Right cardiac atrium (tissue), 5 donors: Measurements from ENCODE around the gene FAM234A. TPM values are rescaled to one million over a fixed set of nuclear protein-coding genes. Genes with fewer than 3 reads are reported as not detected.
"Not testable (repeated sequence)": the region's sequence is repeated elsewhere in the genome, so short reads cannot be mapped to it uniquely, and the experiment has no call there.

ENCODE experiments used
- ATAC-seq, 2 donors: fragments of 200-7000 bp; cut with Tn5 transposase; one replicate each; pipeline versions ENCODE4 v1.8.0 to v1.9.1; 2020; ENCODE audit warnings: moderate library complexity in 2 of 2, mild to moderate bottlenecking in 1 of 2
- DNase-seq, 3 donors: peaks; one replicate each; pipeline ENCODE4 v3.0.0-alpha.2; 2020
- H3K27ac ChIP-seq: one replicate; pipeline ENCODE4 v1.5.1; 2013; ENCODE audit warnings: mild to moderate bottlenecking, low read length, control low read depth, moderate library complexity
- H3K27me3 ChIP-seq: one replicate; pipeline ENCODE4 v1.6.1; 2013; ENCODE audit not compliant: control insufficient read depth, insufficient read depth
- H3K4me1 ChIP-seq: one replicate; pipeline ENCODE4 v1.6.1; 2013; ENCODE audit warnings: low read length; ENCODE audit not compliant: control insufficient read depth, insufficient read depth
- H3K4me3 ChIP-seq: one replicate; pipeline ENCODE4 v1.5.1; 2013; ENCODE audit warnings: low read length, control low read depth
- H3K9me3 ChIP-seq: one replicate; pipeline ENCODE4 v1.6.1; 2013; ENCODE audit warnings: low read length; ENCODE audit not compliant: control insufficient read depth
- WGBS: extraction: QIAGEN DNeasy Blood & Tissue Kit; methylation state at CpG from one replicate; pipeline ENCODE4 v1.1.7; 2013; 5-methylcytosine and 5-hydroxymethylcytosine counted together
- intact Hi-C, 4 donors: fragments of 100-400 bp; cut with DNase I; formaldehyde crosslinking; loops; one replicate each; pipeline versions ENCODE4 v1.11.0 to v1.14.0; 2022 to 2023
- polyA plus RNA-seq: library from polyadenylated mRNA; stranded (reverse); fragments of 200-250 nt; gene quantifications from one replicate; pipeline ENCODE4 v1.2.3, GENCODE V29; 2013
- total RNA-seq, 4 donors: library from RNA; stranded (reverse); fragmentation: NEBNext Ultra II Directional; extraction: Animal tissue kit (Norgen Biotek cat#: 25700); gene quantifications; one replicate each; pipeline ENCODE4 v1.2.1, GENCODE V29; 2021
- donor health status: healthy with polysubstance abuse.
- donor health status: DM: no; HTN: yes; CAD: no.
- donor health status: DM: no; HTN: no; CAD: no.
- donor health status: DM: no; HTN: yes; CAD: no; lungs with severe emphysema.
- donor health status: DM: yes; HTN: yes; CAD: no.

Gene FAM234A
- total and polyA plus RNA-seq, 5 donors: 131 to 171 (median 143) TPM

- DNase-seq (no peak), ATAC-seq (no peak)
- Histone ChIP-seq H3K27ac (no peak overlapping the region), H3K4me1 (no peaks in the 10 kb centered on the region), H3K9me3 (no peaks in the 10 kb centered on the region), H3K27me3 (no peaks in the 10 kb centered on the region), H3K4me3 (no peak overlapping the region)
- intact Hi-C loops: no loop called here
- 90% methylated on average over 5 of the region's 5 CpGs for WGBS
Observed at GRCh38 chr16:200388-200787, 34.2 kb upstream of the FAM234A start.

GRCh38 chr16:203246-203645 lies 31.4 kb upstream of the FAM234A start:
- Histone ChIP-seq H3K4me3 (no peak overlapping the region), H3K4me1 (no peaks in the 10 kb centered on the region), H3K27me3 (no peaks in the 10 kb centered on the region), H3K9me3 (no peaks in the 10 kb centered on the region), H3K27ac (no peak overlapping the region)
- intact Hi-C loops: no loop called here
- DNase-seq (no peak), ATAC-seq (no peak)
- 98% methylated on average over 4 of the region's 4 CpGs for WGBS

GRCh38 chr16:204046-204445 lies 30.6 kb upstream of the FAM234A start:
- ATAC-seq, H3K27ac ChIP-seq, H3K4me1 ChIP-seq, DNase-seq, H3K9me3 ChIP-seq, H3K27me3 ChIP-seq, intact Hi-C loops, H3K4me3 ChIP-seq: not testable (repeated sequence)
- WGBS: 93% methylated on average over 9 of the region's 9 CpGs

- intact Hi-C loops, H3K9me3 ChIP-seq, H3K27ac ChIP-seq, ATAC-seq, DNase-seq, H3K4me1 ChIP-seq, H3K27me3 ChIP-seq, H3K4me3 ChIP-seq: not testable (repeated sequence)
- 90% methylated on average over 4 of the region's 4 CpGs for WGBS
Observed at GRCh38 chr16:209359-209758, 25.3 kb upstream of the FAM234A start.

GRCh38 chr16:211631-212180 lies 22.9 kb upstream of the FAM234A start:
- intact Hi-C loops: not testable (repeated sequence)
- 84% methylated on average over 14 of the region's 14 CpGs for WGBS
- peak; percentile 22 to 27 for ATAC-seq

GRCh38 chr16:212999-213398 lies 21.6 kb upstream of the FAM234A start:
- intact Hi-C loops: no loop called here
- H3K9me3 ChIP-seq: no peaks in the 10 kb centered on the region
- no peaks in the 10 kb centered on the region for H3K27me3 ChIP-seq
- no peak overlapping the region for H3K27ac ChIP-seq
- ATAC-seq (no peak), DNase-seq (no peak)
- WGBS: 95% methylated on average over 3 of the region's 3 CpGs
- no peaks in the 10 kb centered on the region for H3K4me1 ChIP-seq
- H3K4me3 ChIP-seq: no peak overlapping the region

More at GRCh38 chr16:211631-212180, 22.9 kb upstream of the FAM234A start:
- H3K27me3 ChIP-seq, H3K27ac ChIP-seq, H3K9me3 ChIP-seq, H3K4me1 ChIP-seq, DNase-seq, H3K4me3 ChIP-seq: not testable (repeated sequence)

- WGBS: 71% methylated on average over 4 of the region's 4 CpGs
- Histone ChIP-seq H3K27me3 (no peaks in the 10 kb centered on the region), H3K27ac (no peak overlapping the region), H3K4me3 (no peak overlapping the region), H3K4me1 (no peaks in the 10 kb centered on the region), H3K9me3 (no peaks in the 10 kb centered on the region)
- ATAC-seq (no peak), DNase-seq (no peak)
- intact Hi-C loops: no loop called here
Observed at GRCh38 chr16:220021-220420, 14.6 kb upstream of the FAM234A start.

- Histone ChIP-seq H3K4me1 (peaks cover 2% of the 10 kb centered on the region), H3K9me3 (no peaks in the 10 kb centered on the region), H3K4me3 (peak overlapping the region; percentile 94), H3K27ac (peak overlapping the region; percentile 97), H3K27me3 (no peaks in the 10 kb centered on the region)
- no peak for DNase-seq
- intact Hi-C loops: no loop called here
- 18% methylated on average over 9 of the region's 9 CpGs for WGBS
- peak; percentile 4 to 16 for ATAC-seq
Observed at GRCh38 chr16:228151-228851, 6.3 kb upstream of the FAM234A start.

- Histone ChIP-seq H3K27me3 (no peaks in the 10 kb centered on the region), H3K4me1 (peaks cover 2% of the 10 kb centered on the region), H3K27ac (peak within 1 kb of the TSS; percentile 97), H3K4me3 (peak within 1 kb of the TSS; percentile 94), H3K9me3 (no peaks in the 10 kb centered on the region)
- peak; percentile 90 to 96 (median 95) for DNase-seq
- intact Hi-C loops: no loop called here
- 1% methylated on average over 88 of the region's 88 CpGs for WGBS
- peak; percentile 97 for ATAC-seq
Observed at GRCh38 chr16:228852-229730, 5.5 kb upstream of the FAM234A start, which contains the start of gene LUC7L. Gene LUC7L, minus strand, starts transcription at chr16:229449. Its CDS starts 110 bp downstream, at chr16:229339.

- intact Hi-C loops: loop anchor here in 1 of 4 donors (10.0 kb wide), 1 partner anchor 125 kb away; the partner anchor contains the start of gene AXIN1
- ATAC-seq (no peak), DNase-seq (no peak)
- Histone ChIP-seq H3K9me3 (no peaks in the 10 kb centered on the region), H3K4me3 (peak overlapping the region; percentile 94), H3K27ac (no peak overlapping the region), H3K27me3 (no peaks in the 10 kb centered on the region), H3K4me1 (peaks cover 2% of the 10 kb centered on the region)
- WGBS: 82% methylated on average over 22 of the region's 22 CpGs
Observed at GRCh38 chr16:229731-230281, 4.8 kb upstream of the FAM234A start.
